ENCODE data around the gene MAPK11. TPM values are rescaled to one million over a fixed set of nuclear protein-coding genes. Genes with fewer than 3 reads are reported as not detected.

MAPK11 gene
- total and polyA plus RNA-seq, 9 of the 15 experiments (the other 6 are each of a cell fraction or from before 2014, with no cell fraction given) = 0.06 to 14.6 (median 5.3) TPM

- POLR2A ChIA-PET = no interaction called here
- CTCF ChIA-PET (ENCODE audit: low intra/inter-chr PET ratio) = no interaction called here
- Histone ChIP-seq H3K4me2 (ENCODE audit: insufficient read depth, low read length) (no peak overlapping the region), H3K27me3 (ENCODE audit: control insufficient read depth in 2 of 2, insufficient read depth in 2 of 2, low read length in 2 of 2) (no peaks in the 10 kb centered on the region), H3K4me1 (replicated peaks in 1 of 2; ENCODE audit: control insufficient read depth in 2 of 2, insufficient read depth in 2 of 2, low read length in 2 of 2) (peaks cover 0 to 17% of the 10 kb centered on the region in 2 experiments; a peak in 1 of 5 replicates), H3K4me3 (no peak overlapping the region), H3K36me3 (ENCODE audit: control insufficient read depth, insufficient read depth, low read length) (peaks cover 36% of the 10 kb centered on the region; the same call in 1 of the 3 replicates), H4K20me1 (replicated peaks; ENCODE audit: control insufficient read depth, insufficient read depth, low read length) (no peaks in the 10 kb centered on the region), H2AFZ (ENCODE audit: low read depth, low read length) (no peak overlapping the region), H3K27ac (ENCODE audit: extremely low read depth, low read depth, low read length) (no peak overlapping the region), H3K9ac (ENCODE audit: insufficient read depth in 1 of 2, low read depth in 2 of 2, low read length in 2 of 2) (no peak overlapping the region), H3K79me2 (ENCODE audit: control insufficient read depth, insufficient read depth, low read length) (no peaks in the 10 kb centered on the region), H3K9me1 (ENCODE audit: control insufficient read depth, insufficient read depth, low read length) (no peaks in the 10 kb centered on the region), H3K9me3 (replicated peaks; ENCODE audit: control insufficient read depth, insufficient read depth, low read depth, low read length) (no peaks in the 10 kb centered on the region)
- FAIRE-seq (no peak), DNase-seq (ENCODE audit: extremely low read depth in 1 of 4, low spot score in 3 of 4) (no peak), ATAC-seq (no peak)
- no TSS peak for BruUV-seq (replicated peaks)
- in situ Hi-C loops (cut with MboI) = no loop called here
- WGBS (ENCODE audit: insufficient coverage, low coverage, missing lambda C conversion rate) = 100% methylated on average over 1 of the region's 30 CpGs
- intact Hi-C loops (cut with micrococcal nuclease) = no loop called here
- TF ChIP-seq, protein P1, sequence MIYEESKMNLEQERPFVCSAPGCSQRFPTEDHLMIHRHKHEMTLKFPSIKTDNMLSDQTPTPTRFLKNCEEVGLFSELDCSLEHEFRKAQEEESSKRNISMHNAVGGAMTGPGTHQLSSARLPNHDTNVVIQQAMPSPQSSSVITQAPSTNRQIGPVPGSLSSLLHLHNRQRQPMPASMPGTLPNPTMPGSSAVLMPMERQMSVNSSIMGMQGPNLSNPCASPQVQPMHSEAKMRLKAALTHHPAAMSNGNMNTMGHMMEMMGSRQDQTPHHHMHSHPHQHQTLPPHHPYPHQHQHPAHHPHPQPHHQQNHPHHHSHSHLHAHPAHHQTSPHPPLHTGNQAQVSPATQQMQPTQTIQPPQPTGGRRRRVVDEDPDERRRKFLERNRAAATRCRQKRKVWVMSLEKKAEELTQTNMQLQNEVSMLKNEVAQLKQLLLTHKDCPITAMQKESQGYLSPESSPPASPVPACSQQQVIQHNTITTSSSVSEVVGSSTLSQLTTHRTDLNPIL (CRISPR knock-in tag; IDR thresholded peaks at IDR 0.05) = no peak
- TF ChIP-seq NCOA2 (IDR thresholded peaks at IDR 0.05; ENCODE audit: partially characterized antibody in 2 of 2) (no peak), MIER1 (IDR thresholded peaks at IDR 0.05; ENCODE audit: low read depth) (no peak), POLR3G (IDR thresholded peaks at IDR 0.05; ENCODE audit: extremely low read depth, insufficient read length, insufficient replicate concordance) (no peak), PHB2 (IDR thresholded peaks at IDR 0.05; ENCODE audit: low read depth) (no peak), XRCC4 (IDR thresholded peaks at IDR 0.05; ENCODE audit: extremely low read depth, insufficient read depth, insufficient read length) (no peak), ZBTB2 (IDR thresholded peaks at IDR 0.05) (no peak), SETDB1 (IDR thresholded peaks at IDR 0.05; ENCODE audit: low read length) (no peak), SMAD1 (IDR thresholded peaks at IDR 0.05; ENCODE audit: low read depth, low read length, partially characterized antibody) (no peak), BMI1 (IDR thresholded peaks at IDR 0.05; ENCODE audit: low read length) (no peak), SMAD4 (CRISPR knock-in tag; conservative IDR thresholded peaks at IDR 0.05) (no peak), HCFC1 (IDR thresholded peaks at IDR 0.05; ENCODE audit: low read depth, low read length) (no peak), ZNF830 (CRISPR knock-in tag; IDR thresholded peaks at IDR 0.05) (no peak), HSF4 (CRISPR knock-in tag; IDR thresholded peaks at IDR 0.05; ENCODE audit: borderline replicate concordance) (no peak), SPI1 (IDR thresholded peaks at IDR 0.05; ENCODE audit: borderline replicate concordance, low read depth, low read length) (no peak), CHCHD3 (CRISPR knock-in tag; IDR thresholded peaks at IDR 0.05) (no peak)
- TF ChIP-seq, protein P2, sequence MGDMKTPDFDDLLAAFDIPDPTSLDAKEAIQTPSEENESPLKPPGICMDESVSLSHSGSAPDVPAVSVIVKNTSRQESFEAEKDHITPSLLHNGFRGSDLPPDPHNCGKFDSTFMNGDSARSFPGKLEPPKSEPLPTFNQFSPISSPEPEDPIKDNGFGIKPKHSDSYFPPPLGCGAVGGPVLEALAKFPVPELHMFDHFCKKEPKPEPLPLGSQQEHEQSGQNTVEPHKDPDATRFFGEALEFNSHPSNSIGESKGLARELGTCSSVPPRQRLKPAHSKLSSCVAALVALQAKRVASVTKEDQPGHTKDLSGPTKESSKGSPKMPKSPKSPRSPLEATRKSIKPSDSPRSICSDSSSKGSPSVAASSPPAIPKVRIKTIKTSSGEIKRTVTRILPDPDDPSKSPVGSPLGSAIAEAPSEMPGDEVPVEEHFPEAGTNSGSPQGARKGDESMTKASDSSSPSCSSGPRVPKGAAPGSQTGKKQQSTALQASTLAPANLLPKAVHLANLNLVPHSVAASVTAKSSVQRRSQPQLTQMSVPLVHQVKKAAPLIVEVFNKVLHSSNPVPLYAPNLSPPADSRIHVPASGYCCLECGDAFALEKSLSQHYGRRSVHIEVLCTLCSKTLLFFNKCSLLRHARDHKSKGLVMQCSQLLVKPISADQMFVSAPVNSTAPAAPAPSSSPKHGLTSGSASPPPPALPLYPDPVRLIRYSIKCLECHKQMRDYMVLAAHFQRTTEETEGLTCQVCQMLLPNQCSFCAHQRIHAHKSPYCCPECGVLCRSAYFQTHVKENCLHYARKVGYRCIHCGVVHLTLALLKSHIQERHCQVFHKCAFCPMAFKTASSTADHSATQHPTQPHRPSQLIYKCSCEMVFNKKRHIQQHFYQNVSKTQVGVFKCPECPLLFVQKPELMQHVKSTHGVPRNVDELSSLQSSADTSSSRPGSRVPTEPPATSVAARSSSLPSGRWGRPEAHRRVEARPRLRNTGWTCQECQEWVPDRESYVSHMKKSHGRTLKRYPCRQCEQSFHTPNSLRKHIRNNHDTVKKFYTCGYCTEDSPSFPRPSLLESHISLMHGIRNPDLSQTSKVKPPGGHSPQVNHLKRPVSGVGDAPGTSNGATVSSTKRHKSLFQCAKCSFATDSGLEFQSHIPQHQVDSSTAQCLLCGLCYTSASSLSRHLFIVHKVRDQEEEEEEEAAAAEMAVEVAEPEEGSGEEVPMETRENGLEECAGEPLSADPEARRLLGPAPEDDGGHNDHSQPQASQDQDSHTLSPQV (IDR thresholded peaks at IDR 0.05) = no peak
Measured at GRCh38 chr22:50283821-50284220, 13.6 kb upstream of the MAPK11 start.

All from K562 (cell line).